ENCODE data around the gene PHLDA3. TPM values are rescaled to one million over a fixed set of nuclear protein-coding genes. Genes with fewer than 3 reads are reported as not detected.

Gene PHLDA3
- total RNA-seq, 2 donors from 2014 or later = 5.7 to 13.0 TPM

- DNase-seq (ENCODE audit: low spot score in 2 of 2) (no peak), ATAC-seq (no peak)
- Mint-ChIP-seq H3K36me3 (no peaks in the 10 kb centered on the region), H3K9me3 (no peaks in the 10 kb centered on the region), H3K27ac (no peak overlapping the region)
These were observed 8.0 kb downstream of the PHLDA3 start for GRCh38 chr1:201460814-201461644.

GRCh38 chr1:201459775-201460174 lies 9.2 kb downstream of the PHLDA3 start:
- H3K9me3 Mint-ChIP-seq = no peaks in the 10 kb centered on the region
- DNase-seq (ENCODE audit: low spot score in 2 of 2) (no peak), ATAC-seq (peak in 1 of 2 donors; percentile 45)
- no peaks in the 10 kb centered on the region for H3K36me3 Mint-ChIP-seq
- H3K27ac Mint-ChIP-seq = no peak overlapping the region

GRCh38 chr1:201459052-201459451 lies 9.9 kb downstream of the PHLDA3 start:
- Mint-ChIP-seq H3K36me3 (no peaks in the 10 kb centered on the region), H3K9me3 (no peaks in the 10 kb centered on the region), H3K27ac (no peak overlapping the region)
- ATAC-seq (no peak), DNase-seq (ENCODE audit: low spot score in 2 of 2) (no peak)

- DNase-seq (ENCODE audit: low spot score in 2 of 2) = no peak
- ATAC-seq = no peak
- Mint-ChIP-seq H3K9me3 (no peaks in the 10 kb centered on the region), H3K36me3 (no peaks in the 10 kb centered on the region), H3K27ac (no peak overlapping the region)
These were observed 11.5 kb downstream of the PHLDA3 start for GRCh38 chr1:201457508-201457960.

GRCh38 chr1:201456499-201457309 lies 12.3 kb downstream of the PHLDA3 start:
- ATAC-seq (no peak), DNase-seq (ENCODE audit: low spot score in 2 of 2) (no peak)
- no peak overlapping the region for H3K27ac Mint-ChIP-seq
- H3K9me3 Mint-ChIP-seq = no peaks in the 10 kb centered on the region
- no peaks in the 10 kb centered on the region for H3K36me3 Mint-ChIP-seq

GRCh38 chr1:201455098-201455497 lies 13.9 kb downstream of the PHLDA3 start:
- no peak for DNase-seq (ENCODE audit: low spot score in 2 of 2)
- Mint-ChIP-seq H3K9me3 (no peaks in the 10 kb centered on the region), H3K27ac (no peak overlapping the region), H3K36me3 (no peaks in the 10 kb centered on the region)
- no peak for ATAC-seq

- DNase-seq (ENCODE audit: low spot score in 2 of 2) (no peak), ATAC-seq (no peak)
- Mint-ChIP-seq H3K27ac (peak overlapping the region in 1 of 2 donors; percentile 14), H3K9me3 (no peaks in the 10 kb centered on the region), H3K36me3 (no peaks in the 10 kb centered on the region)
These were observed 14.4 kb downstream of the PHLDA3 start for GRCh38 chr1:201454608-201455007.

GRCh38 chr1:201452866-201453265 lies 16.1 kb downstream of the PHLDA3 start:
- Mint-ChIP-seq H3K27ac (no peak overlapping the region), H3K9me3 (no peaks in the 10 kb centered on the region), H3K36me3 (no peaks in the 10 kb centered on the region)
- ATAC-seq = no peak
- DNase-seq (ENCODE audit: low spot score in 2 of 2) = no peak

- Mint-ChIP-seq H3K27ac (no peak overlapping the region), H3K9me3 (no peaks in the 10 kb centered on the region), H3K36me3 (no peaks in the 10 kb centered on the region)
- ATAC-seq (no peak), DNase-seq (ENCODE audit: low spot score in 2 of 2) (no peak)
These were observed 18.2 kb downstream of the PHLDA3 start for GRCh38 chr1:201450721-201451291.

- Mint-ChIP-seq H3K27ac (no peak overlapping the region), H3K9me3 (no peaks in the 10 kb centered on the region), H3K36me3 (no peaks in the 10 kb centered on the region)
- ATAC-seq (no peak), DNase-seq (ENCODE audit: low spot score in 2 of 2) (no peak)
These were observed 20.0 kb downstream of the PHLDA3 start for GRCh38 chr1:201448990-201449389.

GRCh38 chr1:201447903-201448871 lies 20.8 kb downstream of the PHLDA3 start:
- peak; percentile 95 to 98 for ATAC-seq
- no peaks in the 10 kb centered on the region for H3K9me3 Mint-ChIP-seq
- no peaks in the 10 kb centered on the region for H3K36me3 Mint-ChIP-seq
- H3K27ac Mint-ChIP-seq = no peak overlapping the region
- peak in 1 of 2 donors; percentile 50 for DNase-seq (ENCODE audit: low spot score in 2 of 2)

GRCh38 chr1:201445310-201445709 lies 23.7 kb downstream of the PHLDA3 start:
- no peaks in the 10 kb centered on the region for H3K9me3 Mint-ChIP-seq
- DNase-seq (ENCODE audit: low spot score in 2 of 2) (no peak), ATAC-seq (no peak)
- no peaks in the 10 kb centered on the region for H3K36me3 Mint-ChIP-seq
- H3K27ac Mint-ChIP-seq = no peak overlapping the region

GRCh38 chr1:201444792-201445191 lies 24.2 kb downstream of the PHLDA3 start:
- H3K36me3 Mint-ChIP-seq = no peaks in the 10 kb centered on the region
- H3K27ac Mint-ChIP-seq = no peak overlapping the region
- H3K9me3 Mint-ChIP-seq = no peaks in the 10 kb centered on the region
- ATAC-seq (no peak), DNase-seq (ENCODE audit: low spot score in 2 of 2) (no peak)

- no peak overlapping the region for H3K27ac Mint-ChIP-seq
- no peaks in the 10 kb centered on the region for H3K36me3 Mint-ChIP-seq
- DNase-seq (ENCODE audit: low spot score in 2 of 2) (no peak), ATAC-seq (no peak)
- H3K9me3 Mint-ChIP-seq = no peaks in the 10 kb centered on the region
These were observed 25.2 kb downstream of the PHLDA3 start for GRCh38 chr1:201443747-201444146.

- ATAC-seq = no peak
- Mint-ChIP-seq H3K27ac (no peak overlapping the region), H3K36me3 (no peaks in the 10 kb centered on the region)
These were observed 32.0 kb downstream of the PHLDA3 start for GRCh38 chr1:201436969-201437368.

GRCh38 chr1:201436393-201436792 lies 32.6 kb downstream of the PHLDA3 start:
- H3K36me3 Mint-ChIP-seq = no peaks in the 10 kb centered on the region
- DNase-seq (ENCODE audit: low spot score in 2 of 2) (no peak), ATAC-seq (no peak)
- no peaks in the 10 kb centered on the region for H3K9me3 Mint-ChIP-seq
- H3K27ac Mint-ChIP-seq = no peak overlapping the region

More at GRCh38 chr1:201436969-201437368, 32.0 kb downstream of the PHLDA3 start:
- no peaks in the 10 kb centered on the region for H3K9me3 Mint-ChIP-seq
- no peak for DNase-seq (ENCODE audit: low spot score in 2 of 2)
